ENCODE data around the gene BSN. TPM values are rescaled to one million over a fixed set of nuclear protein-coding genes. Genes with fewer than 3 reads are reported as not detected.

BSN gene
- total RNA-seq, 1 donor from 2014 or later: 0.67 TPM

- Mint-ChIP-seq H3K9me3 (no peaks in the 10 kb centered on the region), H3K27ac (no peak overlapping the region), H3K27me3 (ENCODE audit: low read depth) (no peaks in the 10 kb centered on the region), H3K36me3 (no peaks in the 10 kb centered on the region), H3K4me1 (no peaks in the 10 kb centered on the region), H3K4me3 (no peak overlapping the region)
- no peak for DNase-seq (ENCODE audit: low spot score in 2 of 2, unreplicated experiment in 2 of 2)
- no peak for TF ChIP-seq CTCF (IDR thresholded peaks at IDR 0.05; ENCODE audit: unreplicated experiment)
Measured at GRCh38 chr3:49600781-49601180, 46.5 kb downstream of the BSN start.

GRCh38 chr3:49601358-49602048, 47.2 kb downstream of the BSN start:
- TF ChIP-seq CTCF (IDR thresholded peaks at IDR 0.05; ENCODE audit: unreplicated experiment): no peak
- Mint-ChIP-seq H3K27me3 (ENCODE audit: low read depth) (no peaks in the 10 kb centered on the region), H3K4me3 (no peak overlapping the region), H3K9me3 (no peaks in the 10 kb centered on the region), H3K4me1 (no peaks in the 10 kb centered on the region), H3K27ac (no peak overlapping the region), H3K36me3 (no peaks in the 10 kb centered on the region)
- DNase-seq (ENCODE audit: low spot score in 2 of 2, unreplicated experiment in 2 of 2): no peak

GRCh38 chr3:49602049-49602554, 47.8 kb downstream of the BSN start:
- no peak overlapping the region for H3K4me3 Mint-ChIP-seq
- H3K4me1 Mint-ChIP-seq: no peaks in the 10 kb centered on the region
- no peak for TF ChIP-seq CTCF (IDR thresholded peaks at IDR 0.05; ENCODE audit: unreplicated experiment)
- no peaks in the 10 kb centered on the region for H3K27me3 Mint-ChIP-seq (ENCODE audit: low read depth)
- H3K27ac Mint-ChIP-seq: no peak overlapping the region
- no peaks in the 10 kb centered on the region for H3K9me3 Mint-ChIP-seq
- no peaks in the 10 kb centered on the region for H3K36me3 Mint-ChIP-seq
- no peak for DNase-seq (ENCODE audit: low spot score in 2 of 2, unreplicated experiment in 2 of 2)

GRCh38 chr3:49602877-49603411, 48.7 kb downstream of the BSN start:
- H3K4me1 Mint-ChIP-seq: peaks cover 6% of the 10 kb centered on the region
- H3K4me3 Mint-ChIP-seq: no peak overlapping the region
- no peaks in the 10 kb centered on the region for H3K27me3 Mint-ChIP-seq (ENCODE audit: low read depth)
- H3K27ac Mint-ChIP-seq: no peak overlapping the region
- no peak for TF ChIP-seq CTCF (IDR thresholded peaks at IDR 0.05; ENCODE audit: unreplicated experiment)
- no peak for DNase-seq (ENCODE audit: low spot score in 2 of 2, unreplicated experiment in 2 of 2)
- no peaks in the 10 kb centered on the region for H3K9me3 Mint-ChIP-seq
- no peaks in the 10 kb centered on the region for H3K36me3 Mint-ChIP-seq

GRCh38 chr3:49606427-49606826, 52.1 kb downstream of the BSN start:
- Mint-ChIP-seq H3K36me3 (no peaks in the 10 kb centered on the region), H3K4me1 (peaks cover 9% of the 10 kb centered on the region), H3K27ac (no peak overlapping the region), H3K4me3 (no peak overlapping the region), H3K9me3 (no peaks in the 10 kb centered on the region), H3K27me3 (ENCODE audit: low read depth) (no peaks in the 10 kb centered on the region)
- TF ChIP-seq CTCF (IDR thresholded peaks at IDR 0.05; ENCODE audit: unreplicated experiment): no peak
- peak in 1 of 2 experiments; percentile 22 for DNase-seq (ENCODE audit: low spot score in 2 of 2, unreplicated experiment in 2 of 2)
